ENCODE results near the gene MAST1.

Gene MAST1

GRCh38 chr19:12866416-12867119, 28.3 kb downstream of the MAST1 start:
- peaks cover 0 to 9% of the 10 kb centered on the region in 2 donors for H3K4me1 ChIP-seq (ENCODE audit: control insufficient read depth in 1 of 2, insufficient read depth in 2 of 2, low read length in 2 of 2)
- no peaks in the 10 kb centered on the region for H3K27me3 ChIP-seq (ENCODE audit: low read depth, low read length)
- H3K36me3 ChIP-seq (ENCODE audit: control insufficient read depth in 1 of 2, insufficient read depth in 2 of 2, low read length in 2 of 2), result no peaks in the 10 kb centered on the region
- H3K9me3 ChIP-seq (ENCODE audit: control insufficient read depth in 1 of 2, low read length in 2 of 2), result no peaks in the 10 kb centered on the region
- no peak overlapping the region for H3K27ac ChIP-seq (ENCODE audit: low read length)
- H3K4me3 ChIP-seq (ENCODE audit: low read depth in 1 of 2, low read length in 2 of 2), result no peak overlapping the region

- no peaks in the 10 kb centered on the region for H3K27me3 ChIP-seq (ENCODE audit: low read depth, low read length)
- no peaks in the 10 kb centered on the region for H3K36me3 ChIP-seq (ENCODE audit: control insufficient read depth in 1 of 2, insufficient read depth in 2 of 2, low read length in 2 of 2)
- H3K27ac ChIP-seq (ENCODE audit: low read length), result no peak overlapping the region
- peak overlapping the region; percentile 37 to 60 for H3K4me3 ChIP-seq (ENCODE audit: low read depth in 1 of 2, low read length in 2 of 2)
- peaks cover 0 to 9% of the 10 kb centered on the region in 2 donors for H3K4me1 ChIP-seq (ENCODE audit: control insufficient read depth in 1 of 2, insufficient read depth in 2 of 2, low read length in 2 of 2)
- H3K9me3 ChIP-seq (ENCODE audit: control insufficient read depth in 1 of 2, low read length in 2 of 2), result no peaks in the 10 kb centered on the region
Measured at GRCh38 chr19:12867120-12868099, 29.1 kb downstream of the MAST1 start.

GRCh38 chr19:12868540-12869112, 30.3 kb downstream of the MAST1 start:
- Histone ChIP-seq H3K36me3 (ENCODE audit: control insufficient read depth in 1 of 2, insufficient read depth in 2 of 2, low read length in 2 of 2) (peaks cover 0 to under 1% of the 10 kb centered on the region in 2 donors), H3K4me3 (ENCODE audit: low read depth in 1 of 2, low read length in 2 of 2) (no peak overlapping the region), H3K27me3 (ENCODE audit: low read depth, low read length) (no peaks in the 10 kb centered on the region), H3K27ac (ENCODE audit: low read length) (no peak overlapping the region), H3K4me1 (ENCODE audit: control insufficient read depth in 1 of 2, insufficient read depth in 2 of 2, low read length in 2 of 2) (peaks cover 0 to 9% of the 10 kb centered on the region in 2 donors), H3K9me3 (ENCODE audit: control insufficient read depth in 1 of 2, low read length in 2 of 2) (no peaks in the 10 kb centered on the region)

DNA sequence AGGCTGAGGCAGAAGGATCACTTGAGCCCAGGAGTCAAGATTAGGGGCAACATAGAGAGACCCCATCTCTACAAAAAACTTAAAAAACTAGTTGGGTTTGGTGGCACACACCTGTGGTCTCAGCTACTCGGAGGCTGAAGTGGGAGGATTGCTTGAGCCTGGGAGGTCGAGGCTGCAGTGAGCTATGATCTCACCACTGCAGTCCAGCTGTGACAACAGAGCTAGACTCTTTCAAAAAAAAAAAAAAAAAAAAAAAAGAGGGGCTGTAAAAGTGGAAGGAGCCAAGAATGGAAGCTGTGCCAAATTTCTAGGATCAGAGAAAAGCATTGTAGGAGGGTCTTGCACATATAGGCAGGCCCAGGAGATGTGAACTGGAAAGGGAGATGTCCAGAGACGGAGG, 33.4 kb downstream of the MAST1 start:
- peaks cover 0 to 20% of the 10 kb centered on the region in 2 donors for H3K36me3 ChIP-seq (ENCODE audit: control insufficient read depth in 1 of 2, insufficient read depth in 2 of 2, low read length in 2 of 2)
- H3K4me3 ChIP-seq (ENCODE audit: low read depth in 1 of 2, low read length in 2 of 2), result no peak overlapping the region
- H3K27ac ChIP-seq (ENCODE audit: low read length), result no peak overlapping the region
- peaks cover 0 to 9% of the 10 kb centered on the region in 2 donors for H3K4me1 ChIP-seq (ENCODE audit: control insufficient read depth in 1 of 2, insufficient read depth in 2 of 2, low read length in 2 of 2)
- H3K9me3 ChIP-seq (ENCODE audit: control insufficient read depth in 1 of 2, low read length in 2 of 2), result no peaks in the 10 kb centered on the region
- no peaks in the 10 kb centered on the region for H3K27me3 ChIP-seq (ENCODE audit: low read depth, low read length)

GRCh38 chr19:12872255-12872654, 33.9 kb downstream of the MAST1 start:
- Histone ChIP-seq H3K4me3 (ENCODE audit: low read depth in 1 of 2, low read length in 2 of 2) (no peak overlapping the region), H3K27ac (ENCODE audit: low read length) (no peak overlapping the region), H3K27me3 (ENCODE audit: low read depth, low read length) (no peaks in the 10 kb centered on the region), H3K36me3 (ENCODE audit: control insufficient read depth in 1 of 2, insufficient read depth in 2 of 2, low read length in 2 of 2) (peaks cover 0 to 25% of the 10 kb centered on the region in 2 donors), H3K4me1 (ENCODE audit: control insufficient read depth in 1 of 2, insufficient read depth in 2 of 2, low read length in 2 of 2) (peaks cover 0 to 6% of the 10 kb centered on the region in 2 donors), H3K9me3 (ENCODE audit: control insufficient read depth in 1 of 2, low read length in 2 of 2) (no peaks in the 10 kb centered on the region)

DNA sequence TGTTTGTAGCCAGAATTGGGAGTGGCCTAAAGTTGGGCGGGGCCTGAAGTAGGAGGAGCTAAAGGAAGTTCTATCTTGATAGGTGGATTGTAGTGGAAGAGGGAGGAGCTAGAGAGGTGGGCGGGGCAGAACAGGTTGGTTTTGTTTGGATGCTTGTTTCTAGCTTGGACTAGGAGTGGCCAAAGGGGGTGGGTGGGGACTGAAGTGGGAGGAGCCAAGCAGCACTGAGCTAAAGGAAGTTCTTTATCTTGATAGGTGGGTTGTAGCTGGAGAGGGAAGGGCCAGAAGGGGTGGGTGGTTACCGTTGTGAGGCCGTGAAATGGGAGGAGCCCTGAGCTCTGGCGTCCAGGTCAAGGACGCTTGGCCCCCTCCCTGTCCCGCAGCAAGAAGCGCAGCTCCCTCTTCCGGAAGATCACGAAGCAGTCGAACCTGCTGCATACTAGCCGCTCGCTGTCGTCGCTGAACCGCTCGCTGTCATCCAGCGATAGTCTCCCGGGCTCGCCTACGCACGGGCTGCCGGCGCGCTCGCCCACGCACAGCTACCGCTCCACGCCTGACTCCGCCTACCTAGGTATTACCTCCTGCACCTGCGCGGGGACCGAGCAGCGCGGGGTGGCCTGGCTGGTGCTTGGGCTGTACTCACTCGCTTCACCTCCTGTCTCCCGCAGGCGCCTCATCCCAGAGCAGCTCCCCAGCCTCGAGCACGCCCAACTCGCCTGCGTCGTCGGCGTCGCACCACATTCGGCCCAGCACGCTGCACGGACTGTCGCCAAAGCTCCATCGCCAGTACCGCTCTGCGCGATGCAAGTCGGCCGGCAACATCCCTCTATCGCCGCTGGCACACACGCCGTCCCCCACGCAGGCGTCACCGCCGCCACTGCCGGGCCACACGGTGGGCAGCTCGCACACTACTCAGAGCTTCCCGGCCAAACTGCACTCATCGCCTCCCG, 34.9 kb downstream of the MAST1 start:
- Histone ChIP-seq H3K9me3 (ENCODE audit: control insufficient read depth in 1 of 2, low read length in 2 of 2) (no peaks in the 10 kb centered on the region), H3K27me3 (ENCODE audit: low read depth, low read length) (no peaks in the 10 kb centered on the region), H3K27ac (ENCODE audit: low read length) (no peak overlapping the region), H3K4me1 (ENCODE audit: control insufficient read depth in 1 of 2, insufficient read depth in 2 of 2, low read length in 2 of 2) (no peaks in the 10 kb centered on the region), H3K4me3 (ENCODE audit: low read depth in 1 of 2, low read length in 2 of 2) (peak overlapping the region; percentile 21 to 40), H3K36me3 (ENCODE audit: control insufficient read depth in 1 of 2, insufficient read depth in 2 of 2, low read length in 2 of 2) (peaks cover 0 to 32% of the 10 kb centered on the region in 2 donors)

- H3K9me3 ChIP-seq (ENCODE audit: control insufficient read depth in 1 of 2, low read length in 2 of 2), result no peaks in the 10 kb centered on the region
- peaks cover 0 to 36% of the 10 kb centered on the region in 2 donors for H3K36me3 ChIP-seq (ENCODE audit: control insufficient read depth in 1 of 2, insufficient read depth in 2 of 2, low read length in 2 of 2)
- H3K4me3 ChIP-seq (ENCODE audit: low read depth in 1 of 2, low read length in 2 of 2), result peak overlapping the region in 1 of 2 donors; percentile 40
- no peak overlapping the region for H3K27ac ChIP-seq (ENCODE audit: low read length)
- H3K27me3 ChIP-seq (ENCODE audit: low read depth, low read length), result no peaks in the 10 kb centered on the region
- no peaks in the 10 kb centered on the region for H3K4me1 ChIP-seq (ENCODE audit: control insufficient read depth in 1 of 2, insufficient read depth in 2 of 2, low read length in 2 of 2)
Measured at GRCh38 chr19:12873891-12874745, 35.8 kb downstream of the MAST1 start.

- no peak overlapping the region for H3K27ac ChIP-seq (ENCODE audit: low read length)
- peaks cover 0 to 36% of the 10 kb centered on the region in 2 donors for H3K36me3 ChIP-seq (ENCODE audit: control insufficient read depth in 1 of 2, insufficient read depth in 2 of 2, low read length in 2 of 2)
- no peak overlapping the region for H3K4me3 ChIP-seq (ENCODE audit: low read depth in 1 of 2, low read length in 2 of 2)
- no peaks in the 10 kb centered on the region for H3K27me3 ChIP-seq (ENCODE audit: low read depth, low read length)
- H3K9me3 ChIP-seq (ENCODE audit: control insufficient read depth in 1 of 2, low read length in 2 of 2), result no peaks in the 10 kb centered on the region
- no peaks in the 10 kb centered on the region for H3K4me1 ChIP-seq (ENCODE audit: control insufficient read depth in 1 of 2, insufficient read depth in 2 of 2, low read length in 2 of 2)
Measured at GRCh38 chr19:12875086-12875485, 36.8 kb downstream of the MAST1 start.

- peaks cover 0 to 19% of the 10 kb centered on the region in 2 donors for H3K4me1 ChIP-seq (ENCODE audit: control insufficient read depth in 1 of 2, insufficient read depth in 2 of 2, low read length in 2 of 2)
- H3K27me3 ChIP-seq (ENCODE audit: low read depth, low read length), result no peaks in the 10 kb centered on the region
- H3K9me3 ChIP-seq (ENCODE audit: control insufficient read depth in 1 of 2, low read length in 2 of 2), result peaks cover 0 to 5% of the 10 kb centered on the region in 2 donors
- H3K36me3 ChIP-seq (ENCODE audit: control insufficient read depth in 1 of 2, insufficient read depth in 2 of 2, low read length in 2 of 2), result peaks cover 0 to 26% of the 10 kb centered on the region in 2 donors
- H3K27ac ChIP-seq (ENCODE audit: low read length), result peak overlapping the region; percentile 51
- peak overlapping the region; percentile 74 to 79 for H3K4me3 ChIP-seq (ENCODE audit: low read depth in 1 of 2, low read length in 2 of 2)
Measured at GRCh38 chr19:12880551-12881171, 42.3 kb downstream of the MAST1 start.

All from muscle layer of duodenum (tissue), 2 donors.